GM23248 (cell line): ENCODE measurements around the gene SNX11. TPM values are rescaled to one million over a fixed set of nuclear protein-coding genes. Genes with fewer than 3 reads are reported as not detected.

Source experiments
- DNase-seq: peaks from one replicate; pipeline ENCODE4 v3.0.0-alpha.2; 2015
- H2AFZ ChIP-seq: fragments of 200-600 bp; sonication (generic); 2 replicates; pipeline ENCODE4 v1.6.1; 2016; ENCODE audit warnings: antibody characterized with exemption
- H3F3A ChIP-seq: fragments of 200-600 bp; sonication (generic); 2 replicates; pipeline ENCODE4 v1.6.1; 2016; ENCODE audit warnings: mild to moderate bottlenecking, antibody characterized with exemption, mixed run types; ENCODE audit not compliant: insufficient read depth
- H3K27ac ChIP-seq: fragments of 200-600 bp; sonication (generic); 2 replicates; pipeline ENCODE4 v1.5.1; 2016; ENCODE audit warnings: mild to moderate bottlenecking
- H3K27me3 ChIP-seq: fragments of 200-600 bp; sonication (generic); replicated peaks from 2 replicates; pipeline ENCODE4 v1.6.1; 2016; ENCODE audit warnings: mild to moderate bottlenecking; ENCODE audit not compliant: insufficient read depth
- H3K36me3 ChIP-seq: fragments of 200-600 bp; sonication (generic); 2 replicates; pipeline ENCODE4 v1.6.1; 2016; ENCODE audit warnings: low read depth, mild to moderate bottlenecking
- H3K4me1 ChIP-seq: fragments of 200-600 bp; sonication (generic); 2 replicates; pipeline ENCODE4 v1.6.1; 2016; ENCODE audit warnings: mild to moderate bottlenecking; ENCODE audit not compliant: insufficient read depth
- H3K4me2 ChIP-seq: fragments of 200-600 bp; sonication (generic); one replicate; pipeline ENCODE4 v1.6.1; 2016; ENCODE audit warnings: mild to moderate bottlenecking; ENCODE audit not compliant: unreplicated experiment
- H3K4me3 ChIP-seq: fragments of 200-600 bp; sonication (generic); 2 replicates; pipeline ENCODE4 v1.5.1; 2016; ENCODE audit warnings: mild to moderate bottlenecking
- H3K79me2 ChIP-seq: fragments of 200-600 bp; sonication (generic); 2 replicates; pipeline ENCODE4 v1.6.1; 2016; ENCODE audit warnings: mild to moderate bottlenecking; ENCODE audit not compliant: insufficient read depth
- H3K9ac ChIP-seq: fragments of 200-600 bp; sonication (generic); 2 replicates; pipeline ENCODE4 v1.6.1; 2016; ENCODE audit warnings: mild to moderate bottlenecking
- H3K9me2 ChIP-seq: fragments of 200-600 bp; sonication (generic); 2 replicates; pipeline ENCODE4 v1.6.1; 2016; ENCODE audit warnings: mixed run types, mild to moderate bottlenecking, moderate library complexity; ENCODE audit not compliant: insufficient read depth
- H3K9me3 ChIP-seq: fragments of 200-600 bp; sonication (generic); one replicate; pipeline ENCODE4 v1.6.1; 2017; ENCODE audit warnings: low read depth
- H4K20me1 ChIP-seq: fragments of 200-600 bp; sonication (generic); 2 replicates; pipeline ENCODE4 v1.6.0; 2016; ENCODE audit not compliant: insufficient read depth
- EZH2 ChIP-seq: fragments of 200-600 bp; sonication (generic); IDR thresholded peaks from 2 replicates; pipeline ENCODE4 v1.6.1; 2018; ENCODE audit warnings: antibody characterized with exemption, mild to moderate bottlenecking; ENCODE audit not compliant: insufficient read depth, poor library complexity, severe bottlenecking
- EZH2phosphoT487 ChIP-seq: fragments of 200-600 bp; sonication (generic); IDR thresholded peaks from 2 replicates; pipeline ENCODE4 v1.6.1; 2018; ENCODE audit warnings: antibody characterized with exemption, moderate library complexity, mild to moderate bottlenecking, low read depth; ENCODE audit not compliant: insufficient read depth
- WGBS, 2 experiments: methylation state at CpG; one replicate each; pipeline ENCODE4 v1.1.6; 2015 to 2017; ENCODE audit warnings: low lambda C conversion rate in 2 of 2, low coverage in 1 of 2; ENCODE audit errors: missing lambda C conversion rate in 2 of 2; 5-methylcytosine and 5-hydroxymethylcytosine counted together
- in situ Hi-C: fragments of 300-500 bp; cut with MboI; formaldehyde crosslinking; loops from 2 replicates; pipeline ENCODE4 v1.15.0; 2020
- polyA plus RNA-seq: library from polyadenylated mRNA; unstranded; fragments of >200 nt; fragmentation: Nextera tagmentation; extraction: Ambion mirVana; gene quantifications from 2 replicates; pipeline ENCODE4 v1.2.1, GENCODE V29; 2016
- total RNA-seq: library from RNA; depleted of rRNA; stranded (reverse); fragments of >200 nt; shearing (Covaris generic); gene quantifications from 2 replicates; pipeline ENCODE4 v1.2.3, GENCODE V29; 2014

SNX11 gene
- total and polyA plus RNA-seq, 2 experiments from 2014 or later, result 14.7 to 17.5 TPM

GRCh38 chr17:48121923-48122664, 14.5 kb downstream of the SNX11 start:
- Histone ChIP-seq H3K9me3 (no peaks in the 10 kb centered on the region), H3K27ac (no peak overlapping the region), H3K27me3 (no peaks in the 10 kb centered on the region), H3K9me2 (no peaks in the 10 kb centered on the region), H3F3A (no peaks in the 10 kb centered on the region), H3K4me1 (0 out of 2 replicates have a peak, but pooled peaks cover 2% of the 10 kb centered on the region), H4K20me1 (no peaks in the 10 kb centered on the region), H3K4me2 (no peak overlapping the region), H2AFZ (no peak overlapping the region), H3K9ac (no peak overlapping the region), H3K36me3 (peaks cover 22% of the 10 kb centered on the region), H3K79me2 (no peaks in the 10 kb centered on the region), H3K4me3 (no peak overlapping the region)
- DNase-seq, result no peak
- 80 to 86% methylated on average over 9 of the region's 9 CpGs for WGBS, 2 experiments
- no peak for TF ChIP-seq EZH2phosphoT487
- no peak for TF ChIP-seq EZH2
- in situ Hi-C loops, result no loop called here

- TF ChIP-seq EZH2phosphoT487, result no peak
- Histone ChIP-seq H3K4me3 (no peak overlapping the region), H2AFZ (no peak overlapping the region), H3K9me3 (no peaks in the 10 kb centered on the region), H3K27ac (no peak overlapping the region), H4K20me1 (no peaks in the 10 kb centered on the region), H3K36me3 (peaks cover 18% of the 10 kb centered on the region), H3K9me2 (no peaks in the 10 kb centered on the region), H3K9ac (no peak overlapping the region), H3K79me2 (no peaks in the 10 kb centered on the region), H3F3A (no peaks in the 10 kb centered on the region), H3K4me2 (no peak overlapping the region), H3K27me3 (no peaks in the 10 kb centered on the region), H3K4me1 (0 out of 2 replicates have a peak, but pooled peaks cover 8% of the 10 kb centered on the region)
- WGBS, 2 experiments, result 96 to 97% methylated on average over 3 of the region's 3 CpGs
- in situ Hi-C loops, result no loop called here
- no peak for DNase-seq
Measured at GRCh38 chr17:48122665-48123045, 15.1 kb downstream of the SNX11 start.

- no peak overlapping the region for H3K4me3 ChIP-seq
- no peak for DNase-seq
- H3K79me2 ChIP-seq, result no peaks in the 10 kb centered on the region
- no peak overlapping the region for H3K4me2 ChIP-seq
- no peak for TF ChIP-seq EZH2
- no peak for TF ChIP-seq EZH2phosphoT487
- no peak overlapping the region for H3K9ac ChIP-seq
- no peak overlapping the region for H2AFZ ChIP-seq
- 80 to 89% methylated on average over 6 of the region's 6 CpGs for WGBS, 2 experiments
- no peaks in the 10 kb centered on the region for H3K27me3 ChIP-seq
- in situ Hi-C loops, result no loop called here
- H3K4me1 ChIP-seq, result 0 out of 2 replicates have a peak, but pooled peaks cover 9% of the 10 kb centered on the region
- peaks cover 14% of the 10 kb centered on the region for H3K36me3 ChIP-seq
- H3K9me2 ChIP-seq, result no peaks in the 10 kb centered on the region
- H3K27ac ChIP-seq, result no peak overlapping the region
- H3F3A ChIP-seq, result 0 out of 2 replicates have a peak, but pooled peaks cover 3% of the 10 kb centered on the region
- no peaks in the 10 kb centered on the region for H3K9me3 ChIP-seq
- H4K20me1 ChIP-seq, result no peaks in the 10 kb centered on the region
Measured at GRCh38 chr17:48123111-48123510, 15.5 kb downstream of the SNX11 start.

- H3K9ac ChIP-seq, result no peak overlapping the region
- no peaks in the 10 kb centered on the region for H3K9me3 ChIP-seq
- H3F3A ChIP-seq, result 0 out of 2 replicates have a peak, but pooled peaks cover 6% of the 10 kb centered on the region
- no peaks in the 10 kb centered on the region for H3K27me3 ChIP-seq
- no peaks in the 10 kb centered on the region for H4K20me1 ChIP-seq
- no peak for DNase-seq
- TF ChIP-seq EZH2 (no peak), EZH2phosphoT487 (no peak)
- H2AFZ ChIP-seq, result no peak overlapping the region
- 0 out of 2 replicates have a peak, but pooled peaks cover 9% of the 10 kb centered on the region for H3K4me1 ChIP-seq
- H3K4me2 ChIP-seq, result no peak overlapping the region
- H3K27ac ChIP-seq, result no peak overlapping the region
- peaks cover 13% of the 10 kb centered on the region; the same call in 1 of the 2 replicates for H3K36me3 ChIP-seq
- H3K9me2 ChIP-seq, result no peaks in the 10 kb centered on the region
- 88 to 90% methylated on average over 4 of the region's 4 CpGs for WGBS, 2 experiments
- in situ Hi-C loops, result no loop called here
- no peak overlapping the region for H3K4me3 ChIP-seq
- no peaks in the 10 kb centered on the region for H3K79me2 ChIP-seq
Measured at GRCh38 chr17:48123776-48124388, 16.3 kb downstream of the SNX11 start.
